HG03095 (cell line): Measurements from ENCODE around the gene EIF5A.
"Not testable (repeated sequence)": the region's sequence is repeated elsewhere in the genome, so short reads cannot be mapped to it uniquely, and the experiment has no call there.

Experiments used
- ATAC-seq: cut with Tn5 transposase; IDR thresholded peaks from one replicate; pipeline ENCODE4 v1.9.1; 2021; ENCODE audit warnings: moderate library complexity; ENCODE audit not compliant: unreplicated experiment

The EIF5A gene

DNA sequence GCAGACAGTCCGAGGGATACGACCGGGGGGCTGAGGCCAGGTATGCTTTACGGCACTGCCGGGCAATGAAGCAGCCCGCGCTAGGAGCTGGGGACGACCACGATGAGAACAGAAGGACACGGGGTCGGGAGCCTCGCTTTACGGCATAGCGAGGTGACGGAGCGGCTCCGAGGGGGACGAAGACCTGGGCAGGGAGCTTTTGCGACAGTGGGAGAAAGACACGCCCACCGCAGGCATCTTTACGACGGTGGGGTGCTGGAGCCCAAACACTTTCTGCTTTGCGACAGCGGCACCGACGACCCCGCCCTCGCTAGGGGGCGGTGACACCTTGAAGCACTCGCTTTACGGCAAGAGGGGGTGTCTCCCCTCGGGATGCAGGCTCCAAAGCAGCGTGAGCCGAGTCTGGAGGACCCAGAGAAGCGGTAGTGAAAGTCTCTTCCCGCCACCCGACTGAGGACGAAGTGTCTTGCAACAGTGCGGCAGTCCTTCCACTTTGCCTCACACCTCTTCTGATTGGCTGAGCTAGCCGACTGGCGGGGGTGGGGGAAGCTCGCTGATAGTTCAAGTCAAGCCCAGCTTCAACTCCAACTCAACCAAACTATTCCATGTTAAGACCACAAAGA lies 22.1 kb downstream of the EIF5A start:
- ATAC-seq: peak; percentile 40

DNA sequence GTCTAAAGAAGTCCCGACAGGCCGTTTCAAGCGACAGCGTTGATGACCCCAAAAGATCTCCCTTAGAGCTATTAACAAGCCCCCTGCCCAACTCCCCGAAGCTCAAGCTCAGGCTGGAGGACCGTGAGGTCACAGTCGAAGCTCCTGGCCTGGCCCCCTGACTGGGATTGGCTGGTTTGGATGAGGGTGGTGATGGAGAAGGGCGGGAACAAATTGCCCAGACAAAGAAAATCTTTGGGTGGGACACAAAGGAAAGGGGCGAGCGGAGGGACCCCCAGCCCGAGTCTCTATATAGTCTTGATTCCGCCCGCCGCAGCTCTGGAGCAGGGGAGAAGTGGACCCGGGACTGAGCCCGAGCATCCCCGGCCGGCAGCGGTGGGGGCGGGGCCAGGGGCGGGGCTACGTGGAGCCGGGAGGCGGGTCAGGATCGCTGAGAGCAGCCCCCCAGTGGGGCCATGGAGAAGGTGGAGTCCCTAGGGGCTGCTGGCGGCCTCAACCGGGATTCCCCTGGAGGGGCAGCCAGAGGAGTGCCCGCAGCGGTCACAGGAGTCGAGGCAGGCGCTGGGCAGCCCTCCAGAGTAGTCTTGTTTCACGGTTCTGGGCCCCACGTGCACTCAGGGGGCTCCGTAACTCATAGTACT lies 22.7 kb downstream of the EIF5A start:
- ATAC-seq: peak; percentile 34

DNA sequence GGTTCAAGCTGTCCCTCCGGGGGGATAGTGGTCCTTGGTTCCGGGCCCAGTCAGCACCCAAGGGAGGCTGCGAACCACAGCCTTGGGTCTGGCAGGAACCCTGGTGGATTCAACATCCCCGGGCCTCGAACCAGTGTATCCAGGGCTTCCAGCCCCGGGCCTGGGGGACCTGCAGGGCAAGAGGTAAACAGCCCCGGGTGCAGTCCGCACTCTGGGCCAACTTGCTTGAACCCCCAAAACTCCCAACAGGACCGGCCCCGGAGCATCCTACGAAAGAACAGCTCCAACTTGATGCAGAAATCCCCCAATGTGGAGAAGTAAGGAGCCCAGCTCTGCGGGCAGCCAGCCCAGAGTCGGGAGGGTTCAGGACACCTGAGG lies 23.2 kb downstream of the EIF5A start:
- no peak for ATAC-seq

DNA sequence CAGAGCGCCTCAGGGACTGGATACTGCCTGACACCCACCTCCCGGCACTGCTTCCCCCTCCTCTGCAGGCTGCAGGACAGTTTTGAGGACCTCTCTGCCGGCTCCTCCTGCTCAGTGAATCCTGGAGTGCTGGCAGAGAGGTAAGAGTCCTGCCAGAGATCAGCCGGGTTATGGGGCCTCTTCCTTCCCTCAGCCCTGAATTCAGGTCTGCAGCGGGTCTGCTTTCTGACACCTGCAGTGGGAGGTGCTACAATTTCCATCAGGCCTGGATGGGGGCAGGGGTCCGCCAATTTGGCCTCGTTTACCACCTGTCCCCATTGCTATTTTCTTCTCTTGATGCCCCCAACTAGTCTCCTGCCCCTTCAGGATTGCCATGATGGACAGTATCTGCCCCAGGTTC lies 24.7 kb downstream of the EIF5A start:
- ATAC-seq: no peak

DNA sequence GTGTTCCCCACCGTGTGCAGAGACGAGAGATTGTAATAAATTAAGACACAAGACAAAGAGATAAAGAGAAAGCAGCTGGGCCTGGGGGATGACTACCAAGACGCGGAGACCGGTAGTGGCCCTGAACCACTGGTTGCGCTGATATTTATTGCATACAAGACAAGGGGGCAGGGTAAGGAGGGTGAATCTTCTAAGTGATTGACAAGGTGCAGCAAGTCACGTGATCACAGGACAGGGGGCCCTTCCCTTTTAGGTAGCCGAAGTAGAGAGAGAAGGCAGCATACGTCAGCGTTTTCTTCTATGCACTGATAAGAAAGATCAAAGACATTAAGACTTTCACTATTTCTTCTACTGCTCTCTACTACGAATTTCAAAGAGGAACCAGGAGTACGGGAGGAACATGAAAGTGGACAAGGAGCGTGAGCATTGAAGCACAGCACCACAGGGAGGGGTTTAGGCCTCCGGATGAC lies 25.2 kb downstream of the EIF5A start:
- not testable (repeated sequence) for ATAC-seq

DNA sequence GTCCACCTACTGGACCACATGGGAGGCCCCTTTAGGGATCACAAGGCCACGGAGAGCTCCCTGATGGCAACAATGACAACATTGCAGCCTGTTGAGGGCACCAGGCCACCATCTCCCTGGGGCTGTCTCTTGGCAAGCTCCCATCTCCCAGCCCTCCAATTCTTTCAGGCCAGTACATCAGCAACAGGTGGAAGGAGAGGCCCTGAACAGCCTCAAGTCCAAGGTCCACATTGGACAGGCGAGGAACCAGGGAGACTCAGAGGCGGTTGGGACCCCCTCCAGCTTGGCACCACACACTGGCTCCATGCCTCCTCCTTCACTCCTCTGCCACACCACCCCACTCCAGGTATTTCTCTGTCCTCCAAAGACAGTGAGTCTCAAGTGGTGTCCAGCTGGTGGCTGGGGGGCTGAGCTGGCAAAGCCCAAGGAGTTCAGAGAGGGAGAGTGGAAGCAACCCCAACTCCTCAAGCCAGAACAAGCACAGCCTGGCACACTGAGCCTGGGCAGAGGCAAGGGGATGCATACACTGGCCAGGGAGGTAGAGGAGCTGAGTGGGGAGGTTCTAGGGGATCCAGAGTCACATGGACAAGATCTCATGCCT lies 27.6 kb downstream of the EIF5A start:
- no peak for ATAC-seq

DNA sequence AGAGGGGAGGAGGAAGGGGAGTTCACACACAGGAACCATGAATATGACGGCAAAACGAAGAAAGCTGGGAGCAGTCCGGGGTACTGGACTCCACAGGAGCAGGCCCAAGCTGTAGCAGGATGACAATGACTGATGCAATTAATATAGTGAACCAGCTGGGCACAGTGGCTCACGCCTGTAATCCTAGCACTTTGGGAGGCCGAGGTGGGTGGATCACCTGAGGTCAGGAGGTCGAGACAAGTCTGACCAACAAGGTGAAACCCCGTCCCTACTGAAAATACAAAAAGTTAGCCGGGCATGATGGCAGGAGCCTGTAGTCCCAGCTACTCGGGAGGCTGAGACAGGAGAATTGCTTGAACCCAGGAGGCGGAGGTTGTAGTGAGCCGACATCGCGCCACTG lies 28.3 kb downstream of the EIF5A start:
- ATAC-seq: not testable (repeated sequence)

DNA sequence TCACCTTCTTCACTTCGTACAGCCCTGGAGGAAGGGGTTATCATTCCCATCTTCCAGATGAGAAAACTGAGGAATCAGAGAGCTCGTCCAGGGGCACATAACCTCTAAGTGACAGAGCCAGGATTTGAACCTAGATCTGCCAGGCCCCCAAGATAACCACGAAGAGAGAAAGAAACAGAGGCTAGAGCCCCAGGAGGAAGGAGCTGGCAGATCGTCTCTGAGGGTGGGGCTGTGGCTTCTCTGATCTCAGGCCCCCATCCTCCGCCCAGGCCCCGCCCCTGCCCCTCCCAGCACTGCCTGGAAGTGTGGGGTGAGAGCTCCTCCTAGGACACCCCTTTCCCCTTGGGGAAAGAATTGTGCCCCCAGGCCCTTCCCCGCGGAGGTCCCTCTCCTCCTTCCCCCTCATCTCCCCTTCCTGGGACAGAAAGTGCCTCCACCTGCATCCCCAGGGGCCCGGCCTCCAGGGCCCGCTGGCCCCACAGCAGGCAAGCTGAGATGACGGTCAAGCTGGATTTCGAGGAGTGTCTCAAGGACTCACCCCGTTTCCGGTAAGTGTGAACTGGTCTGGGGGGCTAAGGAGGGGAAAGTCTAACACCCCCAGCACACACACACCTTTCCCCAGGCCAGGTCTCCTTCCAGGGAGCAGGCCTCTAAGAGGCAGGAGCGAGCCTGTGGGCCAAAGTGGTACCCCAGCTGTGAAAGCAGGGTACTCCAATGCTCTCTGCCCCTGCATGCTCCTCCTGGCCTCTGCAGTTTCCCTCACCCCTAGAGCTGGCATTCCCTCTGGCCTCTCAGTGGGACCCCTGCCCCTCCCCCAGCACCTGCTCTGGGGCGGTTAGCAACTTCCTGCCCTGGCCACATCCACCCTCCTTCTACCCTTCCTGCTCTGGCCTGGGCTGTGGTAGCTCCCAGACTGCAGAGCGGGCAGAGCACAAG lies 29.1 kb downstream of the EIF5A start, which contains the start of gene ACAP1:
Gene ACAP1, plus strand, starts transcription at position 290 of the 936 bp plus-strand sequence. Its CDS starts 206 bp downstream, at position 496.
- peak; percentile 54 for ATAC-seq

DNA sequence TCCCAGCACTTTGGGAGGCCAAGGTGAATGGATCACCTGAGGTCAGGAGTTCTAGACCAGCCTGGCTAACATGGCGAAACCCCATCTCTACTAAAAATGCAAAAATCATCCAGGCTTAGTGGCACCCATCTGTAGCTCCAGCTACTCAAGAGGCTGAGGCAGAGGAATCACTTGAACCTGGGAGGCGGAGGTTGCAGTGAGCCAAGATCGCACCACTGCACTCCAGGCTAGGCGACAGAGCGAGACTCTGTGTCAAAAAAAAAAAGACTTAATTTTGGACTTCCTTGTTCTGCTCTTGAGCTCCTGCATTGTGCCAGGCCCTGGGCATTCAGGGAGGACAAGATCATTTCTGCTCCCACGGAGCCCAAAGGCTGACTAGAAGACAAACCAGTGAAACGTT lies 30.2 kb downstream of the EIF5A start:
- not testable (repeated sequence) for ATAC-seq

DNA sequence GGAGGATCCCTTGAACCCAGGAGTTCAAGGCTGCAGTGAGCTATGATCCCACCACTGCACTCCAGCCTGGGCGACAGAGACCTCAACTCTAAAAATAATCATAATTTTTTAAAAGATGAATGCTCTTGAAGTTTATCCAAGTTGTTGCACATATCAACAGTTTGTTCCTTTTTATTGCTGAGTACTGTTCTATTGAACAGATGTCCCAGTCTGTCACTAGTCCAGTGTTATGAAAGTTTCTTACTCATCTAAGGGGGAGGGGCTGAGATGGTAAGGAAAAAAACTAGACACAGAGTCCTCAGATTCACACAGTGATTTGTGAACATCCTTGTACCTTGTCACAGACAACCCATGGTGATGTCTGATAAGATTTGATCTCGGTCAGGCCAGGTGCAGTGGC lies 32.8 kb downstream of the EIF5A start:
- ATAC-seq: no peak

DNA sequence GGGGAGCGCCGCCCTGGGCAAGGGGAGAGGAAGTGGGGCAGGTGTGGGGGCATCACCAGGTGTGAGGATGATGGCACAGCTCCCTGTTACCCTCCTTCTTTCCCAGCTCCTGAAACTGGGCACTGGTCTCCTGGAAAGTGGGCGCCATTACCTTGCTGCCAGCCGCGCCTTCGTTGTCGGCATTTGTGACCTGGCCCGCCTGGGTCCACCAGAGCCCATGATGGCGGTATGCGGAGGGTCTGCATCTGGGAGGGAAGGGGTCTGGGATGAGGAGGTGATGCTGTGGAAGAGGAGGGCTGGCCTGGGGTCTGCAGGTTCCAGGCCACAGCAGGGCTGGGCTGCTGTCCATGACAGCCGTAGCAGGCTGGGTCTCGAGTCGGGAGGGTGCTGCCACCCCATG lies 34.4 kb downstream of the EIF5A start:
- ATAC-seq: no peak

DNA sequence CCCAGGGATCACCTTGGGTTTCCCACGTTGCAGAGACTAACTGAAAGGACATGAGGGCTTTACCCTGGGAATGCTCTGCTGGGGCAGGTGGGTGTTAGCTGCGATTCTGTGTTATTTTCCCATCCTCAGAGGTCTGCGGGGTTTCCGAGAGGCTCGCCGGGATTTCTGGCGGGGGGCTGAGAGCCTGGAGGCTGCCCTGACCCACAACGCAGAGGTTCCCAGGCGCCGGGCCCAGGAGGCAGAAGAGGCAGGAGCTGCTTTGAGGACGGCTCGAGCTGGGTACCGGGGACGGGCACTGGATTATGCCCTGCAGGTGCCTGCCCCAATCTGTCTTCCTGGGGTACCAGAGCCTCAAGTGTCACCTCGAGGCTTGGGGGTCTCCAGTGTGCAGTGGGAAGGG lies 35.8 kb downstream of the EIF5A start:
- ATAC-seq: no peak

DNA sequence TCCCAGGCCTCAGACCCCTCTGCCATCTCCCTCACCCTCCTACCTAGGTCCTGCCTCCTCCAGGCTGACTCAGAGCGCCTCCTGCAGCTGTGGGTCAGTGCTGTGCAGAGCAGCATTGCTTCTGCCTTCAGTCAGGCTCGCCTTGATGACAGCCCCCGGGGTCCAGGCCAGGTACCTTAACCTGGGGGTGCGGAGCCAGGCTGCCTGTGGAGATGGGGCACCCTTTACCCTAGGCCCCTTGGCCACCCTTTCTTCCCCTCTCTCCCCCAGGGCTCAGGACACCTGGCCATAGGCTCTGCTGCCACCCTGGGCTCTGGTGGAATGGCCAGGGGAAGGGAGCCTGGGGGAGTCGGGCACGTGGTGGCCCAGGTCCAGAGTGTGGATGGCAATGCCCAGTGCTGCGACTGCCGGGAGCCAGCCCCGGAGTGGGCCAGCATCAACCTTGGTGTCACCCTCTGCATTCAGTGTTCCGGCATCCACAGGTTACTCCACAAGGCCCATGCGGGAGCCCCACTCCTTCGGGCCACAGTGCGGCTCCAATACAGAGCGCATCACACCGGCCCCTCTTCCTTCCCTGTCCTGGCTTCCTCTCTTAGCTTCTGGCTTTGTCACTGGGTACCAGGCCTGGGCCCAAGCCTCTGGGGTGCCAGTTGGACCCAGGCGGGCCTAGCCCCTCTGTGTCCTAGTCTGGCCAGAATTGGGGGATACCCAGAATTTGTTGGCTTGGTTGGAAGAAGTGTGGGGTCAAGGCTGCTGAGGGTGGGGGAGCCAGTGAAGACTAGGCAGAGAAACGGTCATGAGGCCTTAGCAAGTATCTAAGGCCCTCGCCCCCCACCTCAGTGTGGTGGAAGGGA lies 39.6 kb downstream of the EIF5A start:
- no peak for ATAC-seq

DNA sequence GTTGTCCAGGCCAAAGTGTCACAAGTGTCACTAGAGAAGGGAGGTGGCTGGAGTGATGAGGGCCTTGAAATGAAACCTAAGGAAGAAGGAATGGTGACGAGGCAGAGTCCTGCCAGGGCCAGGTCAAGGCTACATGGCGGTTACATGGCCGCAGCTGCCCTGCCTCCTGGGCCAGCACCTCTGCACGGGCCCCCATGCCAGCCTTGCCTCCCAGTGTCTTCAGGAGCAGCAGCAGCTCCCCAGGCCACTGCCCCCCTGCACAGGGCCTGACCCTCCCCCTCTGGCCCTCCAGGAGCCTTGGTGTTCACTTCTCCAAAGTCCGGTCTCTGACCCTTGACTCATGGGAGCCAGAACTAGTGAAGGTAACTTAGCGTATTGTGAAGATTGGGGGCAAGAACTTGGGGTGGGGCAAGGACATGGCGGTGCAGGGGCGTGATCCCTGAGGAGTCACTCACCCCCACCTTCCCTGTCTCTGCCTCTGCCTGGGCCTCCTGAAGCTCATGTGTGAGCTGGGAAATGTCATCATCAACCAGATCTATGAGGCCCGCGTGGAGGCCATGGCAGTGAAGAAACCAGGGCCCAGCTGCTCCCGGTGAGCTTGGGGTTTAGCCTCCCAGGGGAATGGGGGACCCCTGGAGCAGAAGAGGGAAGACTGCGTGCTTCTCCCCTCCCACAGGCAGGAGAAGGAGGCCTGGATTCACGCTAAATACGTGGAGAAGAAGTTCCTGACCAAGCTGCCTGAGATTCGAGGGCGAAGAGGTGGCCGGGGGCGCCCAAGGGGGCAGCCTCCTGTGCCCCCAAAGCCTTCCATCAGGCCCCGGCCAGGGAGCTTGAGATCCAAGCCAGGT lies 40.4 kb downstream of the EIF5A start:
- no peak for ATAC-seq

DNA sequence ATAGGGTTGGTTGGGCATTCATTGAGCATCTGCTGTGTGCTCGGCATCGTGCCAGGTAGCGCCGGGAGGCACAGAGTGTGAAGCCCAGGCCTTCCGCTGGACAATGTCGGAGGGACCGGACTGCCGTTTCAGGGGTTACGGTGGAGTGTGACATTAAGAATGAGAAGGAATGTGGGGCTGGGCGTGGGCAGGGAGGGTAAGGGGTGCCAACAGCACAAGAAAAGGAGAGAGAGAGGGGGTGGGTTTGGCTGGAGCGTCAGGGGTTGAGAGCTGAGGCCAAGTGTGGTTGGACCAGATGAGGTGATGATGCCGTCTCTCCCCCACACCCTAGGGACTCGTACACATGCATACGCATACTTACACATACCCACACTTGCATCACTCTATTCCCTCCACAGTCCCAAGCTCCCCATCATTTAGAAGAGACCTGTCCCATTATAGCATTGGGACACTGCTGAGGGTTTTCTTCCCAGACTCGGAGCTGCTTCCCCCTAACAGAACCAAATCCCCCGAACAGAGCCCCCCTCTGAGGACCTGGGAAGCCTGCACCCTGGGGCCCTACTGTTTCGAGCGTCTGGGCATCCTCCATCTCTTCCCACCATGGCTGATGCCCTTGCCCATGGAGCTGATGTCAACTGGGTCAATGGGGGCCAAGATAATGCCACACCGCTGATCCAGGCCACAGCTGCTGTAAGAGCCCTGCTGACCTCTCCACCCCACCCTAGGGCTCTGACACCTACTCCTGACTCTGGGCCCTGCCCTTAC lies 41.2 kb downstream of the EIF5A start:
- no peak for ATAC-seq

DNA sequence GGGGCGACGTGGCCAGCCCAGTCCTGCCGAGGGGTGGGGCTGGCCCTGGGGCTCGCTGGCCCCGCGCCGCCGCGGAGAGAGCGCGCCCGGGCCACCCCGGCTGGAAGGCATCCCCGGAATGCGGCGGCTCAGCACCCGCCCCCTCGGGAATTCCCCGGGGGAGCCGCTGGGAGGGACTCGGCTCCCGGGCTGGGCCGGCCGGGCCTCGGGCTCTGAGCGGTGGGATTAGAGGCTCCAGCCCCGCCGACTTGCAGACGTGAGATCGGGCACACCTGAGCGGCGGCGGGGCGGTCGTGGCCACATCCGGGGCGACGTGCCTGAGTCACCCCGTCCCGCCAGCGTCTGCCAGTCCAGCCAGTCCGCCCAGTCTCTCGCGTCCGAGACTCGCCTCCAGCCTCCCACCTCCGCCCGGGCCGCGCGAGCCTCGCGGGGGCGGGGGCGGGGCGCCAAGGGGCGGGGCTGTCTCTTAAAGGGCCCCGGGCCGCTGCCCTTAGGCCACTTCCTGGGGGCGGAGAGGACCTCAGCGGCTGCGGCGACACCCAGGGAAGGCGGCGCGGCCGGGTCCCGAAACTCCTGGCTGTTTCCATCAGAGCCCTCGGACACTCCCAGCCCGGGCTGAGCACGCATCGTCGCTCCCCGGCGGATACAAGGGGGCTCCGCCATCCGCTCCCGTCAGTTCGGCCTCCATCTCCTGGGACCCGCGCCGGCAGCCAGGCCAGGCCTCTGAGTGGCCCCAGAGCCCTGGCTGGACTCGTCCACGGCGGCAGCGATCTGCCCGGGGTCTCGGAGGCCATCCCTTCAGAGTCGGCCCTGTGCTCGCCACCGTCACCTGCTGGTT lies 44.5 kb downstream of the EIF5A start, which contains the start of gene KCTD11:
Gene KCTD11, plus strand, starts transcription at position 498 of the 838 bp plus-strand sequence.
- ATAC-seq: peak; percentile 45

DNA sequence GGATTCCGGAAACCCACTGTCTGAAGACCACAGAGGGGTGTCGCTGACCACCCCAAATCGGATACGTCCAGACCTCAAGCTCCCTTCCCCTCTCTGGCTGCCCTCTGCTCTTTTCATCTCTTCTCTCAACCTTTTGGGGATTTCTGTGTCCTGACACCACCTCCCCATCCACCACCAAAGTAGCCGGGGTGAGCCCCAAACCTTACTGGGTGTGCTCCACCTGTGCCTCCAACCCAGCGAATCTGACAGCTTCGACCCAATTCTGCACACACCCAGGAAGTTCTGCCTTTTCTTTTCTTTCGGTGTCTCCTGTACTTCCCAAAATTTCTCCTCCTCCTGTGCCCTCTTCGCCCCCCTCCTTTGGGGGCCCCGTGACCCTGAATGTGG lies 45.1 kb downstream of the EIF5A start:
- ATAC-seq: no peak
